ENCODE data around the gene C2CD4A. TPM values are rescaled to one million over a fixed set of nuclear protein-coding genes. Genes with fewer than 3 reads are reported as not detected.
"Not testable (repeated sequence)": the region's sequence is repeated elsewhere in the genome, so short reads cannot be mapped to it uniquely, and the experiment has no call there.

Gene C2CD4A
- total RNA-seq, 1 donor from 2014 or later: 0.35 TPM

GRCh38 chr15:62035256-62035924, 31.4 kb upstream of the C2CD4A start:
- H3K4me3 ChIP-seq (ENCODE audit: low read depth, low read length): no peak overlapping the region
- TF ChIP-seq CTCF (conservative IDR thresholded peaks at IDR 0.05; ENCODE audit: low read depth, low read length): no peak
- DNase-seq (ENCODE audit: low read depth): no peak

GRCh38 chr15:62046078-62046743, 20.6 kb upstream of the C2CD4A start:
- no peak for DNase-seq (ENCODE audit: low read depth)
- no peak overlapping the region for H3K4me3 ChIP-seq (ENCODE audit: low read depth, low read length)
- TF ChIP-seq CTCF (conservative IDR thresholded peaks at IDR 0.05; ENCODE audit: low read depth, low read length): no peak

- no peak overlapping the region for H3K4me3 ChIP-seq (ENCODE audit: low read depth, low read length)
- no peak for TF ChIP-seq CTCF (conservative IDR thresholded peaks at IDR 0.05; ENCODE audit: low read depth, low read length)
- DNase-seq (ENCODE audit: low read depth): no peak
Measured at GRCh38 chr15:62047282-62047827, 19.4 kb upstream of the C2CD4A start.

- DNase-seq (ENCODE audit: low read depth); H3K4me3 ChIP-seq (ENCODE audit: low read depth, low read length): not testable (repeated sequence)
Measured at GRCh38 chr15:62048254-62048653, 18.5 kb upstream of the C2CD4A start.

- TF ChIP-seq CTCF (conservative IDR thresholded peaks at IDR 0.05; ENCODE audit: low read depth, low read length): no peak
- no peak for DNase-seq (ENCODE audit: low read depth)
Measured at GRCh38 chr15:62050115-62050514, 16.7 kb upstream of the C2CD4A start.

GRCh38 chr15:62051166-62051565, 15.6 kb upstream of the C2CD4A start:
- no peak for DNase-seq (ENCODE audit: low read depth)
- no peak overlapping the region for H3K4me3 ChIP-seq (ENCODE audit: low read depth, low read length)
- no peak for TF ChIP-seq CTCF (conservative IDR thresholded peaks at IDR 0.05; ENCODE audit: low read depth, low read length)

More at GRCh38 chr15:62050115-62050514, 16.7 kb upstream of the C2CD4A start:
- no peak overlapping the region for H3K4me3 ChIP-seq (ENCODE audit: low read depth, low read length)

- no peak for DNase-seq (ENCODE audit: low read depth)
- TF ChIP-seq CTCF (conservative IDR thresholded peaks at IDR 0.05; ENCODE audit: low read depth, low read length): no peak
- H3K4me3 ChIP-seq (ENCODE audit: low read depth, low read length): no peak overlapping the region
Measured at GRCh38 chr15:62052713-62053112, 14.1 kb upstream of the C2CD4A start.

All from epithelial cell of proximal tubule (primary cell).